ENCODE results near the gene FAM13C.

The FAM13C gene

GRCh38 chr10:59363446-59363958, 1.2 kb upstream of the FAM13C start:
- no peak for DNase-seq (ENCODE audit: low read depth, low spot score)
- no peak overlapping the region for H3K27ac ChIP-seq

DNA sequence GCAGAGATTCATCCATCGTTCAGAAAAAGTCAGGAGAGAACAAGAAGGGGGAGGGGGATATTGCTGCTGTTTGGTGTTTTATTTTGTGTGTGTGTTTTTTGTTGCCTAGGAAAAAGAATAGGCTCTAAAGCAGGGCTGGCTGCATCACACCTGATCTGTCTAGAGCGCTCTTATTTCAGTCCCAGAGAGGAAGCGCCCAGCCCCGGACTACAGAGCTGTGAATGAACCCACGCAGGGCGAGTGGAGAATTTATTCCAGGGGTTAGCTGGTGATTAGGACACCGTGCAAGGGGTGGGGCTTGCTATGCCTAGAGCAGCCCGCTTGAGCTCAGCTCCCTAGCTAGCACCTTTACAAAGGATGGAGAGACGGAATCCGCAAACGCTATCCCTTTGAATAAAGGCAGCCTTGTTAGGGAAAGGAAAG, 621 bp upstream of the FAM13C start:
- DNase-seq (ENCODE audit: low read depth, low spot score), result no peak
- H3K27ac ChIP-seq, result no peak overlapping the region

- no peak for DNase-seq (ENCODE audit: low read depth, low spot score)
- H3K27ac ChIP-seq, result no peak overlapping the region
These were observed 646 bp downstream of the FAM13C start for GRCh38 chr10:59361663-59362143.

DNA sequence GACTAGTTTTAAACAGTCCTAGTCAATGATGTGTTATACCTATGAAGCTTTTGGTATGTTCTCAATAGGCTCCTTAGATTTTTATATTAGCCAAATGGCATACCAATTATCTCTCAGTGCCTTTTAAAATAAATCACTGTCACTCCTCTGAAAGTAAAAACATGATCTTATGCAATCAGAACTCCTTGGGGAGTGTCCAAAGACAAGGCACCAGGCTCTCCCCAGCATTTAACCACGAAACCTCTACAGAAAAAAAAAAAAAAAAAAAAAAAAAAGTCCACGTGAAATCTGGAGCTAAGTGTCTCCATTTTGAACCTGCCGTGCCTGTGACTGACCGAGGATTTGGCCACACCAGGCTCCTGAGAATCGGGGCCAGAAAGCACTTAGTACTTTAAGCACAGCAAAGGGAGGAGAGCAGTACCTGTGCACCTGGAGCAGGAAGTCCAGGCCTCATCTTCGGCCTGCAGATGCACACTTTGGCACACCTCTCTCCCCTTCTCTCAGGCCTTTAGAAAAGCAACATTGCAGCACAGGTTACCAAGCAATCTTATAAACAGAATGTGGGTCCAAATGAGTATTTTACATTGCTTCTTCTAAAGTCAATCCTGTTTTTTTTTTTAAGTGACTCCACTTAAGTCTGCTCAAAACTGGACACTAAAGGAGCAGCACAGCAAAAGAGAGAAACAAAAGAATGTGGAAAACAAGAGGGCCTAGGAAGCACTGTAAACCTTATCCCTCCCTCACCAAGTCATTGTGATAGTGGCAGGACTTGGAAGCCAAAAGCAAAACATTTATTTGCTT, 1.5 kb downstream of the FAM13C start:
- DNase-seq (ENCODE audit: low read depth, low spot score), result no peak
- no peak overlapping the region for H3K27ac ChIP-seq

GRCh38 chr10:59358576-59358975, 3.8 kb downstream of the FAM13C start:
- DNase-seq (ENCODE audit: low read depth, low spot score), result no peak
- H3K27ac ChIP-seq, result no peak overlapping the region

GRCh38 chr10:59354434-59354833, 7.9 kb downstream of the FAM13C start:
- DNase-seq (ENCODE audit: low read depth, low spot score), result no peak
- no peak overlapping the region for H3K27ac ChIP-seq

GRCh38 chr10:59350558-59350957, 11.8 kb downstream of the FAM13C start:
- no peak overlapping the region for H3K27ac ChIP-seq
- DNase-seq (ENCODE audit: low read depth, low spot score), result no peak

GRCh38 chr10:59346321-59346720, 16.0 kb downstream of the FAM13C start:
- H3K27ac ChIP-seq, result no peak overlapping the region
- no peak for DNase-seq (ENCODE audit: low read depth, low spot score)

- H3K27ac ChIP-seq, result no peak overlapping the region
- no peak for DNase-seq (ENCODE audit: low read depth, low spot score)
These were observed 19.6 kb downstream of the FAM13C start for GRCh38 chr10:59342723-59343122.

DNA sequence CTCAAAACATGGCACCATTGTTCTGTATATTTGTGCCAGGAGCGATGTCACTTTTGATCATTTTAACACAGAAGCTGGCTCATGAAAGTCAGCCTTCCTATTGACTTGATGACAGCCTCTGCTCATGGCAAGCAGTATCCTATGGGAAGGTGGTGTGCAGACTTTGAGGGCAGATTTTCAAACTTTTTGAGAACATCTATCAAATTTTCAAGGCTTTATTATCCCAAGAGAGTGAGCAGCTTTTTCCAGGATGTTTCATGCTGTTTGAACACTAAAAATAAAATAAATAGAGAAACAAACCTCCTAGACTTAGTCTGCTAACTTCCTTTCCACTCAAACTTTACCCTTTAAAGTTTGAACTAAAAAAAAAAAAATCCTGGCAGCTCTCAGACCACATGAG, 20.3 kb downstream of the FAM13C start:
- no peak for DNase-seq (ENCODE audit: low read depth, low spot score)
- no peak overlapping the region for H3K27ac ChIP-seq

DNA sequence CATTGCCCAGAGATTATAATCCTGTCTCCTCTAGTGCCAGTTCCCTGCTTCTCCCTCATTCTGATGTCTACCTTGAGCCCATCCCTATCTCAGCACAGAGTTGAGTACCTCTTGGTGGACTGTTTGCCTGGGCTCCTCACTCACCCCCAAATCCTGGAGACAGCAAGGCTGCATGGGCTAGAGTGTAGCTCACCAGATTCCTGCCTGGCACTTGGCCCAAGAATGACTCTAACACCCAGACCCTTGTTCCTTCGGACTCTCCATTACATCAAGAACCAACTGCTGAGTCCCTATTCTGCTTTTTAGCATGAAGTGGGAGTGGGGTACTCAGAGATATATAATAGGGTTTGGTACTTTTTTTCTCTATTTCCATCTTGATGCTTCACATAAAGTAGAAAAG, 22.1 kb downstream of the FAM13C start:
- no peak overlapping the region for H3K27ac ChIP-seq

DNA sequence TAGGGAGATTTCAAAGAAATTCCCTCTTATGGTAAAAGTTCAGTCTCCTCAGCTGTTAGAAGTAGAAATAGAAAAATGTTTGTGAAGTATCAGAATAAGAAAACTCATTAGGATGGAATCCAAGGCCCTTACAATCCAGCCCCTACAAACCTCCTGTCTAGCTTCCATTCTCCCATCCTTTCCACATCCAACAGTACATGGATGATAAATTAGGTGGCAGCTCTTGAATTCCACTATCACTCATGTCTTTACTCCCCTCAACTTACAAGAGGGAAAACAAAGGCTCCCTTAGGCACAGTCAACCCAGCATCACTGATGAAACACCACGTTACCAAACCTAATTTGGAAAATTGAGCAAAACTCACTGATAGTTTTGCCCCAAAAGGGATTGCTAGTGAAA, 23.0 kb downstream of the FAM13C start:
- no peak for DNase-seq (ENCODE audit: low read depth, low spot score)

More for the DNA sequence above, 22.1 kb downstream of the FAM13C start:
- DNase-seq (ENCODE audit: low read depth, low spot score), result no peak

GRCh38 chr10:59337201-59337652, 25.1 kb downstream of the FAM13C start:
- peak overlapping the region; percentile 64 for H3K27ac ChIP-seq

More for the DNA sequence above, 23.0 kb downstream of the FAM13C start:
- no peak overlapping the region for H3K27ac ChIP-seq

GRCh38 chr10:59336632-59337031, 25.7 kb downstream of the FAM13C start:
- no peak for DNase-seq (ENCODE audit: low read depth, low spot score)
- H3K27ac ChIP-seq, result peak overlapping the region; percentile 64

More at GRCh38 chr10:59337201-59337652, 25.1 kb downstream of the FAM13C start:
- peak; percentile 60 for DNase-seq (ENCODE audit: low read depth, low spot score)

DNA sequence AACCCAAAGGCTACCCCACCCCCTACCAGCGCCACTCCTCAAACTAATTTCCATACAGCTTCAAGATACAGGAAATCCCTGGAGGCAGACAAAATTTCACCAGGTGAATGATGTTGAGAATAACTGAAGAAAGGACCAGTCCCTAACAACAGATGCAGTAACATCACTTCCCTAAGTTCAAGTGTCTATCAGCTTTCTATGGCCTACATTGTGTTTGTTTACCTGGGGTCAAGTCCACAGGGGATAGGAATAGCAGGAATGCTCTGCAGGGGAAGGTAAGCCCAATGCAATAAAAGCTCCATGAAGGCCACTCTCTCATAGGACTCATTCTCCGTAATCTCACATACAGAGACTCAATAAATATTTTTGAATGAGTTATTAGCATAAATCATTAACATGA, 26.9 kb downstream of the FAM13C start:
- no peak overlapping the region for H3K27ac ChIP-seq
- DNase-seq (ENCODE audit: low read depth, low spot score), result no peak

- no peak for DNase-seq (ENCODE audit: low read depth, low spot score)
- H3K27ac ChIP-seq, result no peak overlapping the region
These were observed 28.6 kb downstream of the FAM13C start for GRCh38 chr10:59333701-59334100.

DNA sequence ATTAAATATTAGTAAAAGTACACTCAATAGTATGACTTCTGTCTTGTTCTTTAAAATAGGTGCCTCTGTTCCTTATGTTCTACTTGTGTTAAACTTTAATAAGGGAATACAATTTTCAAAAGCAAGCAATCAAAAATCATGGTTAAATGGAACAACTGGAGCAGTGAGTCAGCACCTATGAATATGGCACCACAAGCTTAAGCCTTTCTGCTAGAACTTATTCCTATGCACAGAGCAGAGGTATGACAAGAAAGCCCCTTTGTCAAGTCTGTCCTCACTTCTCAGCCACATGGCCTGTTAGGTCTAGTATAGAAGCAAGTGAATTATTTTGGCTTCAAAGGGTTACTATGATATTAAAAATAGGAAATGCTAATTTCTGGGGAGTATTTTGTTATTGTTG, 29.8 kb downstream of the FAM13C start:
- H3K27ac ChIP-seq, result no peak overlapping the region
- no peak for DNase-seq (ENCODE audit: low read depth, low spot score)

DNA sequence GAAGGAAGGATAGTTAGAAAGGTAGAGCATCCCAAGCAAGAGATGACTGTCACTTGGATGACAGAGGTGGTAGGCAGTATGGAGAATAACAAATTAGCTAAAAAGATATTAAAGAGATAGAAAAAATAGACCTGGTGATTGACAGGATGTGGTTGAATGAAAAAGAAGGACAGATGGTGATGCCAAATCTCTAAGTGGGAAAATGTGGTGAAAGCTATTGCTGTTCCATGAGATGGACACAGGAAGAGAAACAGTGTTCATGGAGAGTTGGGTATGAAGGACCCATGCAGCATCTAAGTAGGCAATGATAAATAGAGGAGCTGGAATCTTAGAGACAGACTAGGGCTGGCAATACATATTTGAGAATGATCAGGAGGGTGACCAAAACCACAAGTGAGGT, 30.7 kb downstream of the FAM13C start:
- no peak for DNase-seq (ENCODE audit: low read depth, low spot score)
- no peak overlapping the region for H3K27ac ChIP-seq

DNA sequence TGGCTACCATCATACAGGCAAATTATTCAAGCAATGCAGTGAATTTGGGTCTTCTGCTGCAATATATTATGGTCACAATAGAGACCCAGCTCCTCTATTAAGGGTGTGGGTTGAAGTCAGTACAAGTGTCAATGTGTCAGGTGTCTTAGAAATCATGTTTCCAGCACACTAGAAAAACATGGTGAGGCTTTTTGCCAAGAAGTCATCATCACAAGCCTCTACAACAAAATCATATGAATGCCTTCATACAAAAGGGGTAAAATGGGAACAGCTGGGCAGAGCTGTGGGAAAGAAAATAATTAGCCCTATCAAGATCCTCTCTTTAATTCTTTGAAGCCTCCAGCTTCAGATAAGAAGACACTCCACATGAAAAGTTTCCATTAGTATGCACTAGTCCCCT, 37.2 kb downstream of the FAM13C start:
- DNase-seq (ENCODE audit: low read depth, low spot score), result no peak
- H3K27ac ChIP-seq, result no peak overlapping the region

DNA sequence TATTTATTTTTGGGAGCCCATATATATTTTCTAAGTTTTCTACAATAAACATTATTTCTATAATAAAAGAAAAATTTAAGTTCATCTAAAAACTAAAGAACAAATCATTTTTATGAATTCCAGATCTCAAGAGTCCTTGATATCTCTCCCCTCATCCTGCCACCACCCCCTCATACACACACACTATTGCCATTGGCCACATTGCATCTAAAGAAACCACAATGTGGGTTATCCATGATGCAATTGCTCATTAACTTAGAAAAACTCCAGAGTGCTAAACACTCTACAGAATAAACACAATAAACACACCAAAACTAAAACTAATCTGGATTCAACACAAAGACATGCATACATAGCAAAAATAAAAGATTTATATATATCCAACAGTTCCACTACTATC, 37.8 kb downstream of the FAM13C start:
- DNase-seq (ENCODE audit: low read depth, low spot score), result no peak
- H3K27ac ChIP-seq, result no peak overlapping the region

DNA sequence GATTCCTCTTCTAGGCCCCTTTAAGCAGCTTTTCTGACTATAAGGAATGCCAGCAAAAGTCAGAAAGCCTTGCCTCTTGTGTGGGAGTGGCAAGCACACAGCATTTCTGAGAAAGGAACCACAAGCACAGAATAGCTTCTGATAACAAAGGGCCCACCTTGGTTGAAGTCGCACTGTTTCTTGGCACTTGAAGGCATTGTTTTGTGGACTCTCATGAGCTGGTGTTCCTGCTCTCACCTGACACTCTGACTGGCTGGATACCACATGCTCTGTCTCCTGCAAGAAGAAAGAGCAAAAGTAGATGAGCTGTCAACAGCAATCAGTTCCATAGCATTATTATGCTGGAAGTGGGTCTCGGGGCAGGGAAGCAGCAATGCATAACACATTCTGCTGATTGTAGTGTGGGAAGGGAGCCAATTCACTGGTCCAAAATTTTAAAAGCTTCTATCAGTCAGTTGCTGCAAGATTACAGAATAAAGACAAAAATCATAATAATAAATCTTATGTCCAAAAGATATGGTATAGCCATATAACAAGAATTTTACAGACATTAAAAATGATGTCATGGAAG, 38.4 kb downstream of the FAM13C start:
- DNase-seq (ENCODE audit: low read depth, low spot score), result no peak
- no peak overlapping the region for H3K27ac ChIP-seq
